ENCODE measurements around the gene CCDC88A. TPM values are rescaled to one million over a fixed set of nuclear protein-coding genes. Genes with fewer than 3 reads are reported as not detected.
A peak's percentile ranks its signal among the peaks of the same experiment; 100 is the strongest.

The CCDC88A gene
- total RNA-seq (2014; rRNA removed) (21.6 and 28.7 TPM in 2 replicates), Bru-seq, nascent RNA (percentile 70 among the genes with signal in this experiment), BruChase-seq, experiment 1, labeled RNA remaining after a 6-hour chase (percentile 71 among the genes with signal in this experiment), BruChase-seq, experiment 2, labeled RNA remaining after a 2-hour chase (percentile 66 among the genes with signal in this experiment)
- long read RNA-seq, full-length matches to known transcripts: 5 of 64 reads
- long read RNA-seq, partial matches to known transcripts: 49 of 64 reads
- long read RNA-seq, other reads (novel, unspliced or antisense): 10 of 64 reads

- peaks cover 23% of the 10 kb centered on the region for H3K4me1 ChIP-seq (ENCODE audit: insufficient read depth, low read length)
- no TSS peak for BruUV-seq (replicated peaks)
- ATAC-seq (peak; percentile 91), DNase-seq (peak; percentile 94)
- peak within 1 kb of the TSS; percentile 82 for H3K4me3 ChIP-seq (ENCODE audit: low read length)
- H3K27ac ChIP-seq (ENCODE audit: low read length): no peak within 1 kb of the TSS
- ChIA-PET POLR2A (ENCODE audit: unreplicated experiment) (interaction anchor here (0.6 kb wide), 1 partner anchor 187 kb away, joined by 3 read pairs; the partner anchor contains the start of gene RPS27A), CTCF (no interaction called here)
- no peaks in the 10 kb centered on the region for H4K20me1 ChIP-seq (ENCODE audit: low read length)
- H3K9me2 ChIP-seq (replicated peaks; ENCODE audit: low read length): no peaks in the 10 kb centered on the region
- no peaks in the 10 kb centered on the region for H3K36me3 ChIP-seq (ENCODE audit: low read depth, low read length)
- intact Hi-C loops (cut with micrococcal nuclease): loop anchor here (2.0 to 10.0 kb wide), 4 partner anchors 55 to 515 kb away; partner anchors contain the start of gene CFAP36
- TF ChIP-seq CTCF (conservative IDR thresholded peaks at IDR 0.05; ENCODE audit: low read depth, low read length) (0 out of 2 replicates have a peak, but pooled peaks have one; percentile 16), EZH2phosphoT487 (IDR thresholded peaks at IDR 0.05; ENCODE audit: borderline replicate concordance, low read length) (no peak)
- H3K4me2 ChIP-seq (ENCODE audit: low read length): peak within 1 kb of the TSS; percentile 91
- peaks cover 36% of the 10 kb centered on the region for H3K79me2 ChIP-seq (ENCODE audit: low read length)
- H3K9me3 ChIP-seq (ENCODE audit: low read length): no peaks in the 10 kb centered on the region
- H2AFZ ChIP-seq (ENCODE audit: low read length): peak within 1 kb of the TSS; percentile 96
- no peaks in the 10 kb centered on the region for H3K27me3 ChIP-seq (ENCODE audit: low read length)
- peak within 1 kb of the TSS; percentile 63 for H3K9ac ChIP-seq (ENCODE audit: low read length)
- no peaks in the 10 kb centered on the region for H3F3A ChIP-seq (ENCODE audit: low read length, unreplicated experiment)
These were observed at the start of gene CCDC88A for GRCh38 chr2:55419679-55420438. Gene CCDC88A, minus strand, starts transcription at chr2:55419856. Its CDS starts 777 bp downstream, at chr2:55419079.

GRCh38 chr2:55461679-55462078 is 42.0 kb upstream of the CCDC88A start:
- intact Hi-C loops (cut with micrococcal nuclease): no loop called here
- no TSS peak for BruUV-seq (replicated peaks)
- CTCF ChIA-PET: no interaction called here

More at GRCh38 chr2:55461679-55462078, 42.0 kb upstream of the CCDC88A start:
- H3K9me2 ChIP-seq (replicated peaks; ENCODE audit: low read length): no peaks in the 10 kb centered on the region
- H3K9ac ChIP-seq (ENCODE audit: low read length): no peak overlapping the region
- H3K4me3 ChIP-seq (ENCODE audit: low read length): no peak overlapping the region
- POLR2A ChIA-PET (ENCODE audit: unreplicated experiment): no interaction called here
- H4K20me1 ChIP-seq (ENCODE audit: low read length): no peaks in the 10 kb centered on the region
- no peak for DNase-seq
- no peaks in the 10 kb centered on the region for H3K4me1 ChIP-seq (ENCODE audit: insufficient read depth, low read length)
- no peaks in the 10 kb centered on the region for H3K79me2 ChIP-seq (ENCODE audit: low read length)
- no peaks in the 10 kb centered on the region for H3K9me3 ChIP-seq (ENCODE audit: low read length)
- H3K36me3 ChIP-seq (ENCODE audit: low read depth, low read length): no peaks in the 10 kb centered on the region
- H3K4me2 ChIP-seq (ENCODE audit: low read length): no peak overlapping the region
- ATAC-seq: no peak
- no peaks in the 10 kb centered on the region for H3F3A ChIP-seq (ENCODE audit: low read length, unreplicated experiment)
- H3K27me3 ChIP-seq (ENCODE audit: low read length): no peaks in the 10 kb centered on the region
- H2AFZ ChIP-seq (ENCODE audit: low read length): no peak overlapping the region
- TF ChIP-seq CTCF (conservative IDR thresholded peaks at IDR 0.05; ENCODE audit: low read depth, low read length) (no peak), EZH2phosphoT487 (IDR thresholded peaks at IDR 0.05; ENCODE audit: borderline replicate concordance, low read length) (no peak), EZH2 (IDR thresholded peaks at IDR 0.05; ENCODE audit: low read length, unreplicated experiment) (no peak)
- H3K27ac ChIP-seq (ENCODE audit: low read length): no peak overlapping the region
